Stimulated activated CD4-positive, alpha-beta T cell treated with anti-CD3 and anti-CD28 coated beads, Interleukin-2, amount 100 ng/mL, for 4 hours (primary cell): ENCODE data around the gene SPATS2.
"Not testable (repeated sequence)": the region's sequence is repeated elsewhere in the genome, so short reads cannot be mapped to it uniquely, and the experiment has no call there.

Experiments used
- DNase-seq: peaks from one replicate; pipeline ENCODE4 v3.0.0-alpha.2; 2020; ENCODE audit warnings: low read depth

SPATS2 gene

DNA sequence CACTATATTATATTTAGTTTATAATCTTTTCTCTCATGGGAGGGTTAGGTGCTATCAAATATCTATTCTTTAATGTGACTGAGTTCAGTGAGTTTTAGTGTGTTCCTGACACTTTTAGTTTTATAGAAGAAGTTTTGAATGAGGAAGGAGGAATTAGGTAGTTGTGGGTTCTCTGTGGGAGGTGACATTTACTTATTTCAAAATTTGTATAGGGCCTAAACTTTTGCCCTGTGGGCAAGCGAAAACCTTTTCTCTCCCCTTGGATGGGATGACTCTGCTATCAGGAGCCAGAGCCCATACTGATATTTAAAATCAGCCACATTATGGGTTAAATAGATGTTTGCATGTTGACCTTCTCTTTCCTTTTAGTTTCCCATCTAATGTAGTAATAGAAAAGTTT lies 43.6 kb downstream of the SPATS2 start:
- DNase-seq, result no peak

DNA sequence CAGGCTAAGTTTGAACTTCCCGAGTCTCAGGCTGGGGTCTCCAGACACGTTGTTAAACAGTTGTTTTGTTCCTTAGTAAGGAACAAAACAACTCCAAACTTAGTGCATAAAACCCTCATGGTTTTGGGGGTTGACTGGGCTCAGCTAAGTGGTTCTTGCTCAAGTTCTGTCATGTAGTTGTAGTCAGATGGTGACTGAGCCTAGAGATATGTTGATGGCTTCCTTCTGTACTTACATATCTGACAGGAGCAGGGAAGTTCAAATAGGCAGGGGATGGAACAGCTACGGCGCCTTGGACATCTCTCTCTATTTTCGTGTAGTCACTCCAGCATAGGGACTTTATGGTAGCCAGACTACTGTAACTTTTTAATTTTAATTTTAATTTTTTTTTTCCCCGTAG lies 45.7 kb downstream of the SPATS2 start:
- DNase-seq, result no peak

DNA sequence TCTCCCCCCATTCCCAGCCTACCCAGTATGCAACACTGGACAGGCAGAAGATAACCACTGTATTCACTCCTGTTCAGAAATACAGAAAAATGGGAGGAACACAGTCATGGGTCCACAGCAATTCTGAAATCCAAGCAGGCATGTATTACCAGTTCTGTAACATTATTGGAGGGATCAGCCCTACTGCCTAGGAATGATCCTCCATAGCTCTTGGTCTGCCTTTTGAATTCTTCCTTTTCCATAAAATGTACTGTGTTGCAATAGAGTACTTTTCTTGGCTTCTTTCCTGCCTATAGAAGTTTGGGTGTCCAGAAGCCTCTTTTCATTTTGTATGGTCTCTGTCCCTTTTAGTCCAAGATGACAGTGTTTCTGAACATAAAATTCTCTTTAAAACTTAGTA lies 46.5 kb downstream of the SPATS2 start:
- DNase-seq, result no peak

DNA sequence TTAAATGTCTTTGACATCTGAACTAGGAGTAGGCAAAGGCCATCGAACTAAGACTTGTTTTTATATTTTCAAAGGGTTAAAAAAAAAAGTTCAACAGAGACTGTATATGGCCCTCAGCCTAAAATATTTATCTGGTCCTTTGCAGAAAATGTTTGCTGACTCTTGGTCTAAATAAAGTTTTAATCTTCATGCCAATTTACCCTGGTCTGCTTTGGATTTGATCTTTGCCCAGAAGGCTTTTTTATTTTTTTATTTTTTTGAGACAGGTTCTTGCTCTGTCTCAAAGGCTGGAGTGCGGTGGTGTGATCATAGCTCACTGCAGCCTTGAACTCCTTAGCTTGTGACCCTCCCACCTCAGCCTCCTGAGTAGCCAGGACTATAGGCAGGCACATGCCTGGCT lies 47.1 kb downstream of the SPATS2 start:
- DNase-seq, result no peak

DNA sequence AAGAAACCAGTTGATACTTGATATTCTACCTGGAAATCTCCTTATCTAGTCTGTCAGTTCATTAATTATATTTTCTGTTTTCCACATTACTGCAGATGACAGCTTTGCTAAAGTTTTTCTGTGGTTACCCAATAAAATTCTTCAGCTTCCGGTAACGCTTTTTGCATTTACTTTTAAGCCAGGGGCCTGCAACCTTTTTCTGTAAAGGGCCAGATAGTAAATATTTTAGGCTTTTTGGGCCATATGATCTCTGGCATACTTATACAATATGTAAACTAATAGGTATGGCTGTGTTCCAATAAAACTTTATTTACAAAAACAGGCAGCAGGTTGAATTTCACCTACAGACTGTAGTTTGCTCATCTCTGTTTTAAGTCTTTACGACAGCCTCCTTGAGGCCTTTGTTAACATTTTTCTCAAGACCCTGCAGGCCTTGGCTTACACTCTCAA lies 48.3 kb downstream of the SPATS2 start:
- no peak for DNase-seq

DNA sequence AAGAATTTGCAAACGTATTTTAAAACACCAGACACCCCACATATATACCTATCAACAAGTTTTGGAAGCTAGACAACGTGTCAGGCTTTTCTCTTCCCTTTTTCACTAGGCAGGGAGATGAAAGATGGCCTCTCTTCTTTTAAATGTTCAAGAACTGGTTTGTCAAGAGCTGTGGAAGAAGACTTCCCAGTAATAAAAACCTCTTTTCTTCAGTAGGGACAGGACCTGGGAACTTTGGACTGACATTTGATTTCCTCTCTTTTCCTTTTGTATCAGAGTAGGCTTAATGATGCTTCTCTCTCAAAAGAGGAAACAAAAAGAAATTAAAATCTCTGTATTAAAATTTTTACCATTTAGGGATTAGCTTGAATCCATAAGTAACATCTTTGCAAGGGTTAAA lies 49.6 kb downstream of the SPATS2 start:
- DNase-seq, result no peak

DNA sequence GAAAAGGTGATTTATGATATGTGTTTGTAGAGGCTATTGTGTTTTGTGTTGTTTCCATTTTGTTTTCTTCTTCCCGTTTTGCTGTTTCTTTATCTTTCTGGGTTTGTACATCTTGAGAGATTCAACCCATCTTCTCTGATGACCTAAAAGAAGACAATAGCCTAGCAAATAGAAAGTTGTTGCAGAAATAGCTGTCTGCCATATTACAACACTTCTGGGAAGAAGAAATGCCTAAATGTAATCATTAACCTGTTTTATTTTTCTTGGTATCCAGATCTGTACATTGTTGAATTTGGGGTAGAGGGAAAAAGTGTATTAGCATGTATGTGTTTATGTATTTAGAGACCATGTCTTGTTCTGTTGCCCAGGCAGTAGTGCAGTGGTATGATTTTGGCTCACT lies 50.3 kb downstream of the SPATS2 start:
- DNase-seq, result no peak

DNA sequence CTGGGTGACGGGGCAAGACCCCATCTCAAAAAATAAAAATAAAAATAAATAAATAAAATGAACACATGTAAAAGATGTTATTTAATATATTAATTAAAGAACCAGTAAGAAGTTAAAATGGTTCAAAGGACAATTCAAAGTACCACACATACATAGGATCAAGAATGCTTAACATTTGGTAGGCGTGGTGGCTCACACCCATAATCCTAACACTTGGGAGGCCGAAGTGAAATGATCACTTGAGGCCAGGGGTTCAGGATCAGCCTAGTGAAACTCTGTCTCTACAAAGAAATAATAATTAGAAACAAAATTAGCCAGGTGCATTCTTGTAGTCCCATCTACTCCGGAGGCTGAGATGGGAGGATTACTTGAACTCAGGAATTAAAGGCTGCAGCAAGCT lies 53.3 kb downstream of the SPATS2 start:
- no peak for DNase-seq

DNA sequence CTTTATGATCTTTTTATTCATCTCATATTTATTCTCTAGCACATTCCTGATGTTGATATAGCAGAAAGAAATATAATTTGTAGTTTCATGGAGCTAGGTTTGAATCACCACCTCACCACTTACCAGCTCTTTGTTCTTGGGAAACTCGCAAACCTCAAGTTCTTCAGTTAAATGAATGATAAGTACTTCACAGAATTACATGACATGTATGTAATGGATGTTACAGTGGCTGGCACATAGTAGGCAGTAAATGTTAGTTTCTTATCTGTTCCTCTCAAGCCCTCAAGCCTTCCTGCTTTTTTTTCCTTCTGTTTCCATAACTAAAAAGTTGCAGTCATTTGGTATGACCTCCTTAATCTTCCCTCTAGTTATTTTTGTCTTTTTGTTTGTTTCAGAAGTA lies 54.9 kb downstream of the SPATS2 start:
- DNase-seq, result no peak

DNA sequence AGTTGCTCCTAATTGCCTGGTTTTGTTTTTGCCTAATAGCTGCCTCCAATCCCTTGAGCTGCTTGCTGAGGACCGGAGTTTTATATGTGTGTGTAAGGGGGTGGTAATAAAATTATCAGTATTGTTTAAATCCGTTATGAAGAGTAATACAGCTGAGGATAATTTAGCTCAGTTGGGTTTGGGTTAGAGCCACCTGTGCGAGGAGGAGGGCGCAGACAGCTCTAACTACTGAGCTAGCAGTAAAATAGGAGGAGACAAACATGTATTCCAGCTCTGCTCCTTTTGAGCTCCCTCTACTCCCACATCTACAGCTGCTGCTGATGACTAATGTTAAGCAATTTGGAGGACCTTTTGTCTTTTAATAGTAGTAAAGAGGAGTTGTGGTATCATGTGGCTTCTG lies 61.5 kb downstream of the SPATS2 start:
- DNase-seq, result no peak

DNA sequence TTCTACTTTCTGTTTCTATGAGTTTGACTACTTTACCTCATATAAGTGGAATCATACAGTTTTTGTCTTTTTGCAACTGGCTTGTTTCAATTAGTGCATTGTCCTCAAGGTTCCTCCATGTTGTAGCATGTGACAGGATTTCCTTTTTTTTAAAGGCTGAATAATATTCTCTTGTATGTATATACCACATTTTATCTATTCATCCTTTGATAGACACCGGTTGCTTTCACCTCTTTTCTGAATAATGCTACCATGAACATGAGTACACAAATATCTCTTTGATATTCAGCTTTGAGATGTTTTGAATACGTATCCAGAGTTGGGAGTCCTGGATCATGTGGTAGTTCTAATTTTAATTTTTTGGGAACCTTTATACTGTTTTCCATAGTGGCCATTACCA lies 65.4 kb downstream of the SPATS2 start:
- no peak for DNase-seq

DNA sequence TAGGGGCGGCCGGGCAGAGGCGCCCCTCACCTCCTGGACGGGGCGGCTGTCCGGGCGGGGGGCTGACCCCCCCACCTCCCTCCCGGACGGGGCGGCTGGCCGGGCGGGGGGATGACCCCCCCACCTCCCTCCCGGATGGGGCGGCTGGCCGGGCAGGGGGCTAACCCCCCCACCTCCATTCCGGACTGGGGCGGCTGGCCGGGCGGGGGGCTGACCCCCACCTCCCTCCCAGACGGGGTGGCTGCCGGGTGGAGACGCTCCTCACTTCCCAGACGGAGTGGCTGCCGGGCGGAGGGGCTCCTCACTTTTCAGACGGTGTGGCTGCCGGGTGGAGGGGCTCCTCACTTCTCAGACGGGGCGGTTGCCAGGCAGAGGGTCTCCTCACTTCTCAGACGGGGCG lies 69.5 kb downstream of the SPATS2 start:
- not testable (repeated sequence) for DNase-seq

DNA sequence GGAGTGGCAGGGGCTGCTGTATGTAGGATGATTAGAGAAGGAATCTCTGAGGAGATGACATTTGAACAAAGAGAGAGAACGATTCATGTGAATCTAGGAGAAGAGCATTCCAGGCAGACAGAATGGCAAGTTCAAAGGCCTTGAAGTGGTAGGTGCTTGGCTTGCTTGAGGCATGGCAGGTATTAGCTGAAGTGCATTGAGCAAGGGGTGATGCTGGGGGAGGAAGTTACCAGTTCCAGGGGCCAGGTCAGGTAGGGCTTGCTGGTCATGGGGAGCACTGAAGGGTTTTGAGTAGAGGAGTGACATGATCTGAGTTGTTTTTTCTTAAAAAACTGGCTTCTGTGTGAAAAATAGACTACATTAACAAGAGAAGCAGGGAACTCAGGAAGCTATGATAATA lies 71.8 kb downstream of the SPATS2 start:
- no peak for DNase-seq

DNA sequence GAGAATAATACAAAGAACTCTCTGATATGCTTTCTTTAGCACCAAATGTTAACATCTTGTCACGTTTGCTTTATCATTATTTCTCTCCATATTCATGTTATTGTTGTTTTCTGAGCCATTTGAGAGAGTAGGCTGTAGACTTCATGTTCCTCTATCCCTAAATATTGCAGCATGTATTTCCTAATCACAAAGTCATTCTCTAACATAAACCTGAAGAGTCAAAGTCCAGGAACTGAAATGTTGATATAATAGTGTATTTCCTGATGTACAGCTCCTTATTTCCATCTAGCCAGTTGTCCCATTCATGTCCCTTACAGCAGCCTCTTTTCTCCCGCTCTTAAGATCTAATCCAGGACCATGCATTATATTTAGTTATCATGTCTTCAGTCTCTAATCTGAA lies 72.8 kb downstream of the SPATS2 start:
- no peak for DNase-seq

DNA sequence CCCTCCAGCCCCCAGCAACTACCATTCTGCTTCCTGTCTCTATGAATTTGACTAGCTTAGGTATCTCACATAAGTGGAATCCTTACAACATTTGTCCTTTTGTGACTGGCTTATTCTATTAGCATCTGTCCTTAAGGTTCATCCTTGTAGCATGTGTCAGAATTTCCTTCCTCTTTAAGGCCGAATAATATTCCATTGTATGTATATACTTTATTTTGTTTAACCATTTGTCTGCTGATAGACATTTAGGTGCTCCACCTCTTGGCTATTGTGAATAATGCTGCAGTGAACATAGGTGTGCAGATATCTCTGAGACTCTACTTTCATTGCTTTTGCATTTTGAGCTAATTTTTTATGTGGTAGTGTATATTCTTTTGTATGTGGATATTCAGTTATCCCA lies 75.7 kb downstream of the SPATS2 start:
- DNase-seq, result no peak

DNA sequence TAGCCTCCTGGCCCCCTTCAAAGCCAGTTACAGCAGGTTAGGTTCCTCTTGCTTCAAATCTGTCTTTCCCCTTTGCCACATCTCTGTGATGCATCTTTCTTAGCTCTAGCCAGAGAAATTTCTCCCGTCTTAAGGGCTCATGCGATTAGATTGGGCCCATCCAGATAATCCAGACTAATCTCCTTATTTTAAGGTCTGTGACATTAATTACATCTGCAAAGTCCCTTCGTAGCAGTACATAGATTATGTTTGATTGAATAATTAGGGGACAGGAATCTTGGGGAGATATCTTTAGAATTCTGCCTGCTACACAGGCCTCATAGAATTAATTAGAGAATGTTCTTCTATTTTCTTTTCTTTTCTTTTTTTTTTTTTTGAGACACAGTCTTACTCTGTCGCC lies 79.3 kb downstream of the SPATS2 start:
- no peak for DNase-seq

DNA sequence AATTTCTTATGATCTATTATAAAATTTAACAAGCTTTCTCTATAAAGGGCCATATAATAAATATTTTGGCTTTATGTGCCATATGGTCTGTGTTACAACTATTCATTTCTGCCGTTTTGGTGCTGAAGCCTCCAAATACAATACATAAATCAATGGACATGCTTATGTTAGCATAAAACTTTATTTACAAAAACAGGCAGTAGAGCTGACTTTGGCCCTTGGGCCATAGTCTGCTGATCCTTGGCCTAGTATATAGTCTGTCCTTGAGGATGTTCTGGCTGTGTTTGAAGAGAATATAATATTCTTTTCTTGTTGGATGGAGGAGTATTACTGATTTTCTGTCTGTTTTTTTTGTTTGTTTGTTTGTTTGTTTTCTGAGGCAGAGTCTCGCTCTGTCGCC lies 81.6 kb downstream of the SPATS2 start:
- DNase-seq, result no peak

DNA sequence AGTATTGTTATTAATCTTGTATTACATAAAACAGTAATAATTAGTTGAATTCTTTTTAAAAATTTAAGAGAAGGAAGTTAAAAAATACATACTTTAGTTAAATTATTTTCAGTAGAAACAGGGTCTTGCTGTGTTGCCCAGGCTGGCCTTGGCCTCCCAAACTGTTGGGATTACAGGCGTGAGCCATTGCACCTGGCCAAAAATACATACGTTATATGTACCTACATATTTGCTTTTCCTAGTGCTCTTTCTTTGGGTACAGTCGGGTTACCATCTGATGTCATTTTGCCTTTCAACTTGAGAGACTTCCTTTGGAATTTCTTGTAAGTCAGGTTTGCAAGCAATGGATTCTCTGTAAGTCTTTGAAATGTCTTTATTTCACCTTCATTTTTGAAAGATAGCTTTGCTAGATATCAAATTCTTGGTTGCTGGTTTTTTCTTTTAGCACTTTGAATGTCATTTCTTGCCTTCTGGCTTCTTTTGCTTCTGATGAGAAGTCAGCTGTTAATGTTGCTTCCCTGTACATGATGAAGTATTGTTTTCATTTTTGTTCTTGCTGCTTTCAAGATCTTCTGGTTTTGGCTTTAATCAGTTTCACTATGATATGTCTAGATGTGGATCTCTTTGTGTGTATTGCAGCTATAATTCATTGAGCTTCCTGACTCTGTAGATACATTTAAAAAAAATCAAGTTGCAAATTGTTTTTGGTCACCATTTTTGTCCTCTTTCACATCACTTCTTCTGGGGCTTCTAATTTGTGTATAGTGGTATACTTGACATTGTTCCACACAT lies 84.4 kb downstream of the SPATS2 start:
- no peak for DNase-seq

DNA sequence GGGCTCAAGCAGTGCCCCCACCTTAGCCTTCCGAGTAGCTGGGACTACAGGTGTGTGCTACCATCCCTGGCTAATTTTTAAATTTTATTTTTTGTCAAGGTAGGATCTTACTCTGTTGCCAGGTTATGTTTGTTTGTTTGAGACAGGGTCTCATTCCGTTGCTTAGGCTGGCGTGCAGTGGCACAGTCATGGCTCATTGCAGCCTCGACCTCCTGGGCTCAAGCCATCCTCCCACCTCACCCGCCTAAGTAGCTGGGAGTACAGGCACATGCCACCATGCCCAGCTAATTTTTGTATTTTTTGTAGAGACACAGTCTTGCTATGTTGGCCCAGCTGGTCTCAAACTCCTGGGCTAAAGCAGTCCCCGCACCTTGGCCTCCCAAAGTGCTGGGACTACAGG lies 88.2 kb downstream of the SPATS2 start:
- DNase-seq, result no peak

DNA sequence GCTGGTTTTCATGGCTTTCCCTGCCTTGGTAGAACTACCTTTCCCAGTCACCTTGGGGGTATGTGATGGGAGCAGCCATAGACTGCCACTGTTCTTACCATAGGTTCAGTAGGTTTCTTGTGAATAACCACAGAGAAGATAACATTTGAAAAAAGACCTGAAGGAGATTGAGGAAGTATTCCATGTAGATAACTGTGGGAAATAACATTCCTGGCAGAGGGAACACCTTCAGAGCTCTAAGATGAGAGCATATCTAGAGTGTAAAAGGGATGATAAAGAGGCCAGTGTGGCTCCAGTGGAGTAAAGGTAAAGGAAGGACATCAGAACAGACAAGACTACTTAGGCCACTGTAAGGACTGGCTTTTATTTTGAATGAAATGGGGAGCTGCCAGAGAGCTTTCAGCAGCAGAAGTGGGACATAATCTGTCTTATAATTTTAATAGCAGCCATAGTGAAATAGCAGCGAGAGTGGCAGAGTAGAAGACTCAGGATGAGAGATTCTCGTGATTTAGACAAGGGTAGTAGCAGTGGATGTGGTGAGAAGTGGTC lies 88.9 kb downstream of the SPATS2 start:
- no peak for DNase-seq

DNA sequence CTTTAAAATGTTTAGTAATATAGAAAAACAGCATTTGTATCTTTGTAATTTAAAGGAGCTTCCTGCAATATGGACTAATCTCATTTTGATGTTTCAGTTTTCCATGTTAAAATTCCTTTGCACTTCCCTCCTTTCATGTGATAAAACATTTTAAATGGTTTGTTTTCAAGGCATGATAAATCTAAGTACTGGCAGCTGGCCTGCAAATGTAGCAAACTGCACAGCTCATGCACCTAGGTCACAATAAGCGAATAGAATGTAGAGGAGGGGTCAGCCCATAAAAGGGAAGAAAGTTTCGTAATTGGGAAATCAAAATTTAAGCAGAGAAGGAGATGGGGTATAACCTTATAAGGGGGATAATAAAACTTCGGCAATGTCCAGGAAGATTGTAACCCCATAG lies 91.6 kb downstream of the SPATS2 start:
- DNase-seq, result no peak

DNA sequence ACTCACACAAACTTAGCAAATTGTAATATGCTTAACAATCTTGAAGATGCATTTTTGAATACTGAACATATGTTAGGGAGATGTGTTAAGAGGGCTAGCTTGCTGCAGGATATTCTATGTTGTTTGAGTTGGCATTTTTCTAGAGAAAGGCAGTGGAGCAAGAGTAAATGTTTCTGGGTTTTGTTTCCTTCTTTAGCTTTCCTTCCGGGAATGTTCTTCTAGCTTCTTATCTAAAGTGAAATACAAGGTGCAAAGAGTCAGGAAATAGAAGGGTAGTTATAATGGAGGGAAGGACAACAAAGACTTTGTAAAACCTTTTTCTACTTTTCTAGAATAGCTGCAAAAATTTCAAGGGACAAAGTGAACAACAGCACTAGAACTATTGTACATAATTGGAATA lies 94.0 kb downstream of the SPATS2 start:
- no peak for DNase-seq

DNA sequence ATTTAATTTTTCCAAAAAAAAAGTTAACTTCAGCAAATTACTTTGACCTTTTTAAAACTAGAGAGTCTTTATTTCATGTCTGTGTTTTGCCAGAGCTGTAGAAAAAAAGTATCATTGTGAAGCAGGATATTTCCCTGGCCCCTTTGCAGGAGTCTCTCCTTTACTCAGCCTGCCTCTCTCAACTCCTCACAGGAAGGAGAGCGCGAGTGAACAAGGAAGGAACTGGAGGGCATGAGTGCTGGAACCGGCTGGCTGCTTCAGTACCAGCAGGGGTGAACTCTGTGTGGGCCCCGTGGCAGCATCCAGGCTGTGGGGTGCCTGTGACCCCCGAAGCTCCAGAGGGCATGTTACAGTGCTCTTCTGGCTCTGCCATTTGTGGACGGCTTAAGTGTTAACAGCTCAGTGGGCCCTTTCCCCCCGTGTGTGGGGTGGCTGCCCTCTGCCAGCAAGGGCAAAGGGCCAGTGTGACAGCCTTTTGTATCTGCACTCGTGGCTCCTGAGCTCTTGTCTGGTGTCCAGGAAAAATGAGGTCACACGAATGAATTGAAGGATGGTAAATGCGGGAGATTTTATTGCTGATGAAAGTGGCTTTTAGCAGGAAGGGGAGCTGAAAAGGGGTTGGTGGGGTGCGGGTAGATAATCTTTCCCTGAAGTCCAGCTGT lies 95.0 kb downstream of the SPATS2 start:
- no peak for DNase-seq

DNA sequence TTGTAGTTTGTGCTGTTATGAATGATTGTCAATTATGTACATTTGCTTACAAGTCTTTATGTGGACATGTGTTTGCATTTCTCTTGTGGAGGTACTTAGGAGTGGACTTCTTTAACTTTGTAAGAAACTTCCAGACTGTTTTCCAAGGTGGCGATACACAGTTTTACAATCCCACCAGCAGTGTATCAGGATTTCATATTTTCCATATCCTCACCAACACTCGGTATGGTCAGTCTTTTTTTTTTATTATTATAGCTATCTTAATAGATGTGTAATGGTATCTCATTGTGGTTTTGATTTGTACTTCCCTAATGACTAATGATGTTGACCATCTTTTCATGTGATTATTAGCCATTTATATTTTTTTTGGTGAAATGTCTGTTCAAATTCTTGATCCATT lies 97.9 kb downstream of the SPATS2 start:
- DNase-seq, result no peak
